HEK293T (cell line): ENCODE results near the gene LHX2.
"Not testable (repeated sequence)": the region's sequence is repeated elsewhere in the genome, so short reads cannot be mapped to it uniquely, and the experiment has no call there.

Source experiments
- CTCF ChIA-PET: fragments of 350-600 bp; formaldehyde crosslinking; extraction: SDS; loops from one replicate; lab custom pipeline; 2021; ENCODE audit warnings: antibody characterized with exemption, inconsistent platforms; lab: Yijun Ruan, JAX
- POLR2A ChIA-PET: fragments of 350-600 bp; formaldehyde crosslinking; extraction: SDS; loops from one replicate; lab custom pipeline; 2020; ENCODE audit warnings: antibody characterized with exemption, inconsistent platforms; lab: Yijun Ruan, JAX
- DNase-seq: peaks from one replicate; pipeline ENCODE4 v3.0.0; 2012; ENCODE audit warnings: mixed read lengths; ENCODE audit errors: extremely low spot score
- ARNT ChIP-seq: fragments of 450-650 bp; IDR thresholded peaks from 2 replicates; pipeline ENCODE4 v1.6.1; 2017; ENCODE audit warnings: mild to moderate bottlenecking
- BHLHE40 ChIP-seq: fragments of 450-650 bp; IDR thresholded peaks from 2 replicates; pipeline ENCODE4 v1.6.1; 2016; ENCODE audit warnings: mild to moderate bottlenecking, moderate library complexity, borderline replicate concordance
- CTBP1 ChIP-seq: fragments of 450-650 bp; IDR thresholded peaks from 2 replicates; pipeline ENCODE4 v1.6.1; 2016; ENCODE audit warnings: borderline replicate concordance
- ELF4 ChIP-seq: fragments of 450-650 bp; IDR thresholded peaks from 2 replicates; pipeline ENCODE4 v1.6.1; 2017; ENCODE audit warnings: antibody characterized with exemption
- FOXA1 ChIP-seq: fragments of 450-650 bp; IDR thresholded peaks from 2 replicates; pipeline ENCODE4 v1.6.1; 2016; ENCODE audit warnings: mild to moderate bottlenecking
- FOXK2 ChIP-seq: fragments of 450-650 bp; IDR thresholded peaks from 2 replicates; pipeline ENCODE4 v1.6.1; 2016; ENCODE audit warnings: mild to moderate bottlenecking
- FOXM1 ChIP-seq: fragments of 450-650 bp; IDR thresholded peaks from 2 replicates; pipeline ENCODE4 v1.6.1; 2017; ENCODE audit warnings: mild to moderate bottlenecking, borderline replicate concordance
- HDGF ChIP-seq: fragments of 450-650 bp; IDR thresholded peaks from 2 replicates; pipeline ENCODE4 v1.6.1; 2017; ENCODE audit warnings: antibody characterized with exemption, borderline replicate concordance
- L3MBTL2 ChIP-seq: fragments of 450-650 bp; conservative IDR thresholded peaks from 2 replicates; pipeline ENCODE4 v1.6.1; 2016; ENCODE audit warnings: mild to moderate bottlenecking
- LEF1 ChIP-seq: fragments of 450-650 bp; IDR thresholded peaks from 2 replicates; pipeline ENCODE4 v1.6.1; 2017; ENCODE audit warnings: mild to moderate bottlenecking, borderline replicate concordance
- NFRKB ChIP-seq: fragments of 450-650 bp; IDR thresholded peaks from 2 replicates; pipeline ENCODE4 v1.6.1; 2016; ENCODE audit warnings: mild to moderate bottlenecking, moderate library complexity
- PKNOX1 ChIP-seq: fragments of 450-650 bp; IDR thresholded peaks from 2 replicates; pipeline ENCODE4 v1.6.1; 2016
- SP1 ChIP-seq: fragments of 450-650 bp; IDR thresholded peaks from 2 replicates; pipeline ENCODE4 v1.6.1; 2017
- SUZ12 ChIP-seq: fragments of 450-650 bp; IDR thresholded peaks from 2 replicates; pipeline ENCODE4 v1.6.1; 2016; ENCODE audit warnings: mild to moderate bottlenecking
- TARDBP ChIP-seq: fragments of 450-650 bp; IDR thresholded peaks from 2 replicates; pipeline ENCODE4 v1.6.1; 2016
- ZNF384 ChIP-seq: fragments of 450-650 bp; IDR thresholded peaks from 2 replicates; pipeline ENCODE4 v1.6.1; 2016

LHX2 gene

GRCh38 chr9:123990427-123990826 lies 21.1 kb upstream of the LHX2 start:
- POLR2A ChIA-PET: no interaction called here
- CTCF ChIA-PET: no interaction called here
- TF ChIP-seq BHLHE40: no peak
- no peak for TF ChIP-seq PKNOX1
- TF ChIP-seq CTBP1: no peak
- TF ChIP-seq SP1: no peak
- no peak for TF ChIP-seq SUZ12
- no peak for TF ChIP-seq FOXA1
- no peak for TF ChIP-seq ZNF384
- no peak for TF ChIP-seq HDGF
- TF ChIP-seq FOXM1: no peak
- no peak for TF ChIP-seq NFRKB
- no peak for TF ChIP-seq TARDBP
- TF ChIP-seq ELF4: no peak
- no peak for DNase-seq

- DNase-seq, POLR2A ChIA-PET, CTCF ChIA-PET: not testable (repeated sequence)
Observed at GRCh38 chr9:123992679-123993078, 18.9 kb upstream of the LHX2 start.

- TF ChIP-seq L3MBTL2 (no peak), FOXM1 (no peak), FOXA1 (no peak), SP1 (no peak)
- ChIA-PET CTCF (no interaction called here), POLR2A (no interaction called here)
- DNase-seq: no peak
Observed at GRCh38 chr9:123996731-123997421, 14.7 kb upstream of the LHX2 start.

GRCh38 chr9:123997665-123998277 lies 13.8 kb upstream of the LHX2 start:
- no peak for DNase-seq
- POLR2A ChIA-PET: no interaction called here
- TF ChIP-seq BHLHE40 (no peak), NFRKB (no peak), CTBP1 (no peak), ELF4 (no peak), SP1 (no peak), LEF1 (no peak), FOXA1 (no peak), HDGF (no peak), SUZ12 (no peak), FOXK2 (no peak), FOXM1 (no peak)

GRCh38 chr9:123998278-123998925 lies 13.2 kb upstream of the LHX2 start:
- ChIA-PET POLR2A (no interaction called here), CTCF (no interaction called here)
- DNase-seq: no peak
- TF ChIP-seq ARNT: no peak
- no peak for TF ChIP-seq PKNOX1
- TF ChIP-seq FOXK2: no peak
- TF ChIP-seq TARDBP: no peak
- no peak for TF ChIP-seq ZNF384
- no peak for TF ChIP-seq FOXM1
- TF ChIP-seq FOXA1: no peak
- no peak for TF ChIP-seq LEF1
- no peak for TF ChIP-seq HDGF
- no peak for TF ChIP-seq NFRKB
- TF ChIP-seq SUZ12: no peak
- no peak for TF ChIP-seq SP1
- no peak for TF ChIP-seq BHLHE40
- no peak for TF ChIP-seq L3MBTL2
- no peak for TF ChIP-seq ELF4

More at GRCh38 chr9:123997665-123998277, 13.8 kb upstream of the LHX2 start:
- CTCF ChIA-PET: no interaction called here

- ChIA-PET POLR2A (no interaction called here), CTCF (no interaction called here)
- TF ChIP-seq CTBP1 (no peak), FOXM1 (no peak), PKNOX1 (no peak), TARDBP (no peak), FOXK2 (no peak), LEF1 (no peak), ELF4 (no peak), ZNF384 (no peak), SUZ12 (no peak), NFRKB (no peak), BHLHE40 (no peak), SP1 (no peak), ARNT (no peak), L3MBTL2 (no peak), HDGF (no peak), FOXA1 (no peak)
- DNase-seq: peak; percentile 27
Observed at GRCh38 chr9:123998970-123999621, 12.5 kb upstream of the LHX2 start.
